GM04504 (cell line): ENCODE data around the gene LCN1.

ENCODE experiments used
- DNase-seq: peaks from one replicate; pipeline ENCODE4 v3.0.0-alpha.2; 2012; ENCODE audit warnings: low read depth

The LCN1 gene

GRCh38 chr9:135488527-135488926, 32.7 kb upstream of the LCN1 start:
- no peak for DNase-seq

- no peak for DNase-seq
Observed at GRCh38 chr9:135489188-135489906, 31.9 kb upstream of the LCN1 start.

GRCh38 chr9:135490166-135490870, 30.9 kb upstream of the LCN1 start:
- DNase-seq = no peak

- no peak for DNase-seq
Observed at GRCh38 chr9:135490980-135491464, 30.2 kb upstream of the LCN1 start.

- DNase-seq = no peak
Observed at GRCh38 chr9:135491764-135492163, 29.5 kb upstream of the LCN1 start.

GRCh38 chr9:135492886-135493669, 28.2 kb upstream of the LCN1 start:
- DNase-seq = no peak

- no peak for DNase-seq
Observed at GRCh38 chr9:135494791-135495559, 26.3 kb upstream of the LCN1 start.

GRCh38 chr9:135498381-135499126, 22.7 kb upstream of the LCN1 start:
- no peak for DNase-seq

GRCh38 chr9:135499326-135500070, 21.7 kb upstream of the LCN1 start:
- DNase-seq = peak; percentile 73

GRCh38 chr9:135500071-135500524, 21.1 kb upstream of the LCN1 start:
- peak; percentile 9 for DNase-seq

- peak; percentile 67 for DNase-seq
Observed at GRCh38 chr9:135500525-135501260, 20.5 kb upstream of the LCN1 start, which contains the start of gene MRPS2. Gene MRPS2, plus strand, starts transcription at chr9:135500682. Its CDS starts 29 bp downstream, at chr9:135500711.

- peak; percentile 14 for DNase-seq
Observed at GRCh38 chr9:135501261-135502167, 19.7 kb upstream of the LCN1 start.

GRCh38 chr9:135502168-135502872, 18.9 kb upstream of the LCN1 start:
- DNase-seq = no peak

GRCh38 chr9:135502873-135503321, 18.3 kb upstream of the LCN1 start:
- DNase-seq = no peak

- DNase-seq = no peak
Observed at GRCh38 chr9:135503371-135504261, 17.6 kb upstream of the LCN1 start.
